ENCODE data around the gene ERV3-1.
A peak's percentile ranks its signal among the peaks of the same experiment; 100 is the strongest.
"Not testable (repeated sequence)": the region's sequence is repeated elsewhere in the genome, so short reads cannot be mapped to it uniquely, and the experiment has no call there.

The ERV3-1 gene

GRCh38 chr7:64999165-65000004 is 7.1 kb downstream of the ERV3-1 start:
- FAIRE-seq = no peak

- FAIRE-seq = no peak
Measured at GRCh38 chr7:64998865-64999164, 7.7 kb downstream of the ERV3-1 start.

DNA sequence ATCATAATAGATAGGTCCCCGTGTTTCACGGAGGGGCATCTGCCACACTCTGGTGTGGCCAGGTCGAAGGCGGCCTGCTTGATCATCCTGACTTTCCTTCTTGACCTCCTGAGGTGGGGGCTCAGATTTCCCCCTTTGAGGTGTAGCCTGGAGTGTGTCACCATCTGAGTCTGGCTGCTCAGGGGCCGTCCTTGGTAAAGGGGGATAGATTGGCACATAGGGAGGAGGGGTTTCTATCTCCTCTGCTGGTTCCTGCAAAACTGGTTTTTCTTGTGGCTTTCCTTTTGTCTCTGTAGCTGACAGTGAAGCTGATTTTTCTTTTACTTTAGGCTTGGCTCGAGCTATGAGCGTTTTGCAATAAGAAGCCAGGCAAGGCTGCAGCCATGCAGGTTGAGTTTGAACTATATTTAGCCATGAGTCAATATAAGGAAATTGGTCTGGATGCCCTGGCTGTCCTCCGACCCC is 8.5 kb downstream of the ERV3-1 start:
- FAIRE-seq = no peak

- FAIRE-seq = no peak
Measured at GRCh38 chr7:64997164-64997908, 9.2 kb downstream of the ERV3-1 start.

DNA sequence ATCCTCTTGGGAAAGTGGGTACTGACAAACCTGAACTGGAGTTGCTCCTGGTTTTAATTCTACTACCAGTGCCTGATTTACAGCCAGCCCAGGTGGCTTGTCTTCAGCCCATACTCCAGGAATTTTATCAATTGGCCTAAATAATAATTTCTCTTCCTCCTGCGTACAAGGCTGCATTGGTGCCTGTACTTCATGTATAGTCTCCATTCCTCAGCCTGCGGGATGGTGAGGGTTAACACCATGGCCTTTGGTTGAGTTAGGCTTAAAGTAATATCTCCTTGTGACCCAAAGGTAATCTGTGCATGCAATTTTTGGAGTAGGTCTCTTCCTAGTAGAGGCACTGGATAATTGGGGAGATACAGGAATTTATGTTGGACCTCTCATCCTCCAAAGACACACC is 10.2 kb downstream of the ERV3-1 start:
- FAIRE-seq = no peak

- FAIRE-seq = no peak
Measured at GRCh38 chr7:64993901-64994300, 12.6 kb downstream of the ERV3-1 start.

GRCh38 chr7:64992971-64993370 is 13.5 kb downstream of the ERV3-1 start:
- FAIRE-seq = no peak

- no peak for FAIRE-seq
Measured at GRCh38 chr7:64990936-64991335, 15.6 kb downstream of the ERV3-1 start, which contains the start of gene ZNF117. ZNF117 (minus strand) TSS chr7:64991036.

DNA sequence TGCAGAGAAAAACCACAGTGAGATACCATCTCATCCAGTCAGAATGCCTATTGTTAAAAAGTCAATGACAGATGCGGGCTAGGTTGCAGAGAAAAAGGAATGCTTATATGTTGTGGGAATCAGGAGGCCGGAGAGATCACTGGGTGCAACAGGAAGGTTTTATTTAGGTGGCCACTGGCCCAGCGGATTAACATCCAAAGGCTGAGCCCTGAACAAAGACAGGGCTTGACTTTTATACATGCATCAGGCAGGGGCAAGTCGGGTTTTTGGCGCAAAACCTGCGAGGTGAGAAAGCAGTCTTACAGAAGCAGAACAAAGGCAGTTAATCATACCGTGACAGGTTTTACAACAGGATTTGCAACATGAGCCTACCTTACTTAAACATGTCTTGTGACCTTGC is 16.3 kb downstream of the ERV3-1 start:
- no peak for FAIRE-seq

DNA sequence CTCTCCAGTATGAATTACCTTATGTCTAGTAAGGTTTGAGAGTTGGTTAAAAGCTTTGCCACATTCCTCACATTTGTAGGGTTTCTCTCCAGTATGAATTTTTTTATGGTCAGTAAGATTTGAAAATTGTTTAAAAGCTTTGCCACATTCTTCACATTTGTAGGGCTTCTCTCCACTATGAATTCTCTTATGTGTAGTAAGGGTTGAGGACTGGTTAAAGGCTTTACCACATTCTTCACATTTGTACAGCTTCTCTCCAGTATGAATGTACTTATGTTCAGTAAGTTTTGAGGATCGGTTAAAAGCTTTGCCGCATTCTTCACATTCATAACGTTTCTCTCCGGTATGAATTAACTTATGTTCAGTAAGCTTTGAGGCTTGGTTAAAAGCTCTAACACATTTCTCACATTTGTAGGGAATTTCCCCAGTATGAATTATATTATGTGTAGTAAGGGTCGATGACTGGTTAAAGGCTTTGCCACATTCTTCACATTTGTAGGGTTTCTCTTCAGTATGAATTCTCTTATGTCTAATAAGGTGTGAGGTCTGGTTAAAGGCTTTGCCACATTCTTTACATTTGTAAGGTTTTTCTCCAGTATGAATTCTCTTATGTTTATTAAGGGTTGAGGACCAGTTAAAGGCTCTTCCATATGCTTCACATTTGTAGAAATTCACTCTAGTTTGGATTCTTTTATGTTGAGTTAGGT is 27.8 kb downstream of the ERV3-1 start:
- FAIRE-seq = no peak

DNA sequence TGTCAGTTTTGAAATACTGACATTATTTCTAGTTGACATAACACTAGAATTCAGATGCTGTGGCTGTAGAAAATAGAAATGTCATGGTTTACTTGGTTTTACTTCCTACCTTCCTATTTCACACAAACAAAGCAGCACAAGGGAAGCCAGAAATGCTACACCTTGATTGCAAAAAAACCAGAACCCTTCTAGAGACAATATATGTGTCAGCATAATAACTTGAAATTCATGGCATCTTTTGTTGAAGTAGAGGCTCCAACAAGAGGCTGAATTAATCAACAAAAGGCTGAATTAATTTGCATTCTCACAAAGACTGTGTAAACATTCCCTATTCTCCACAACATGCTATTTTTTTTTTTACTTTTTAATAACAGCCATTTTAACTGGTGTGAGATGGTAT is 40.9 kb downstream of the ERV3-1 start:
- FAIRE-seq = no peak

- no peak for FAIRE-seq
Measured at GRCh38 chr7:64959072-64959747, 47.3 kb downstream of the ERV3-1 start.

DNA sequence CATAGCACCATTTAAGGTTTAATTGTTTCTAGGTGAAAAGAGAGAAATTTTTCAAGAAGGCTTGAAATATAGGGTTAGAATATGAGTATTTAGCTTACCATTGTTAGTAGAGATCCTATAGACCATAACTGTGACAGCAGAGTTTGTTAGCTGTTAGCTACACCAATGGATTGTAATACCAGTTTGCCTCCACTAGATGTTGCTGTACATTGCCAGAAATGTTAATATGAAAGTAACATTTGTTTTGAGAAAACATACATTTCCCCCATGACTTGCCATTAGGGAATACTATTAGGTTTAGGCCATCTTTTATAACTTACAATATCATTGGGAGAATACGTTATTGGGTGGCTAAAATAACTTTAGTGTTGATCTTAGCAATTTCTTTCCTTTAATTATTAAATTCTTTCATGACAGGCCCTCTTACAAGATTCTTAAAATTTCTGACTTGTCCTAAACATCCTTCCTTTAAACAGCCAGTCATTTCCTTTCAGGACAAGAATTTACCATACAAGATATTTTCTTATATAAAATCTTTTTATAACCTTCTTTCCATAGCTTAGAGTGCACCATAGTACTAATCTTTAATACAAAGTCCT is 55.1 kb downstream of the ERV3-1 start:
- FAIRE-seq = peak; percentile 97

GRCh38 chr7:64950673-64951072 is 55.8 kb downstream of the ERV3-1 start:
- FAIRE-seq = not testable (repeated sequence)

DNA sequence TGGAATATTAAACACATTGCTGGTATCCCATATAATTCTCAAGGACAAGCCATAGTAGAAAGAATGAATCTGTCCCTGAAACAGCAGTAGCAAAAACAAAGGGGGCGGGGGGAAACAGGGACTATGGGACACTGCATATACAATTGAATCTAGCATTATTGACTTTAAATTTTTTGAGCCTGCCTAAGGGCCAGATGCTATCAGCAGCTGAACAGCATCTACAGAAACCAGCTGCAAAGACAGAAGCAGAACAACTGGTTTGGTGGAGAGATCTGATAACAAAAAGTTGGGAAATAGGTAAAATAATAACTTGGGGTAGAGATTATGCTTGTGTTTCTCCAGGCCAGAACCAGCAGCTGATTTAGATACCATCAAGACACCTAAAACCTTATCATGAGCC is 57.7 kb downstream of the ERV3-1 start:
- not testable (repeated sequence) for FAIRE-seq

DNA sequence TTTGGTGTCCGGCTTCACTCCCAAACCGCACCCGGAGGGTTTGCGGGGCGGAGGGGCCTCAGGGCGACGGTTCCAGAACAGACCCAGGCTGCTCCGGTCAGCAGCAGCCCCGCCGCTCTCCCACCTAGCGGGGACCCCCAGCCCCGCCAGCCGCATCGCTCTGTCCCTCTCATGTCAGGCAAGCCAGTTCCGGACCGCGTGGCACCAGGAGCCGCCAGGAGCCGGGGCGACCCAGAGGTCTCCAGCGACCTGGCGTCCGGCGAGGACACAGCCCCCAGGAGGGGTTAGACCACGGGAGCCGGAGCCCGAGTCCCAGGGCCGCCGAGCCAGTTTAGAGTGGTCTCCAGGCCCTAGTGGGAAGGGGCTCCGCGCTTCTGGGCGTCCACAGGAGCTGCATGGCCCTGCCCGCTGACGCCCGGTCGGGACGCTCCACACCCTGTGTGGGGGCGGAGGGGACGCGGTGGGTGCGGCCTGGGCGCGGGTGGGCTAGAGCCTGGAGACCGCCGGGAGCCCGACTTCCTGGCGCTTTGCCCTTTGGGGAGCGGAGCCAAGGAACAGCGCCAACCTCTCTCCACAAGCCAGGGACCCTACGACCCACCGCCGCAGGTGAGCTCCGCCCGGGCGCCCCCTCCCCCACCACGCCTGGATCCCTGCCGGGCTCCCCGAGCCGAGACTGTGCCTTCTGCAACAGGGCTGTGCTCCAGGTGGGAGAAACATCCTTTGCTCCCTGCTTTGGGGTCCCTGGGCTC is 59.1 kb downstream of the ERV3-1 start:
- FAIRE-seq = no peak

DNA sequence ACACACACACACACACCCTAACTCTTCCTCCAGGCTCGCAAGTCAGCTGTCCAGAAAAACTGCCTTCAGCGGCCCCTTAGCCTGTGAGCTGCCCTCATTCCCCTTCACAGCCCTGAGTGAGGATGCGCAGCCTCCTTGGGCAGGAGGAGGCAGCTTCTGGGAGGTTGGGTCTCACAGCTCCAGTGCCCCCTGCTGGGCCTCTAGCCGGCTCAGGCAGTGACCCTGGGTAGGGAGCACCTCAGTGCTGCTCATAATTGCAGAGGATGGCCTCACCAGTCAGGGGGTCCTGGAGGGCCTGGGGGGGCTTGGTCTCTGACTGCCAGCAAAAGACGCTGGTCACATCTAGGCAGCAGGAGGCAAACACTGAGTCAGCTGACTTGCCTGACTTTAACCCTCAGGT is 59.7 kb downstream of the ERV3-1 start:
- FAIRE-seq = no peak

GRCh38 chr7:64945503-64946175 is 60.8 kb downstream of the ERV3-1 start:
- FAIRE-seq = no peak

DNA sequence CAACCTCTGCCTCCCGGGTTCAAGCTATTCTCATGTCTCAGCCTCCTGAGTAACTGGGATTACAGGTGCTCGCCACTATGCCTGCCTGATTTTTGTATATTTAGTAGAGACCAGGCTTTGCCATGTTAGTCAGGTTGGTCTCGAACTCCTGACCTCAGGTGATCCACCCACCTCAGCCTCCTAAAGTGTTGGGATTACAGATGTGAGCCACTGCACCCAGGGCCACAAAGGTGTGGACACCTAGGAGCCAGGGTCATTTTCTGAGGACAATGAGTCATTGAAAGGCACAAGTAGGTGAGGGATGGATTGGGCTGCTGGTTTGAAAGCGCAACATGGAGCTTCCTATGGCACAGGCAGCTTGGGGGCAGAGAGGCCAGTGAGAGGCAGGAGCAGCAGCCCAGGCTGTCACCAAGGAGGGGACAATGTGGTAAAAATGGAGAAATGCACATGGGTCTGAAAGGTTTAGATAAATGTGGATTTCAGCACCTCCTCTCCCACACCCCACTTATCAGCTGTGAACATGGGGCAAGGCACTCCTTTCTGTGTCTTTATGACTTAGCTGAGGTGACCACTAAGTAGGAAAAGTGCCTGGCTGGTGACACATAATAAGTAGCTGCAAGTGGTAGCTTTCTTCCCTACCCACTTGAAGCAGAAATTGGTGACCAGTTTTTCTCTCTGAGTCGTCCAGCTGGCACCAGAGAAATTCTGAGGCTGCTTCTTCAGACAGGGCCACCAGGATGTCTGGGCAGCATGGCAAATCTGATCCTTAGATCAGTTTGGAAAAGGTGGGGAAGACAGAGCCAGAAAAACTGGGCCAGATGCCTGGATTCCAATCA is 61.6 kb downstream of the ERV3-1 start:
- not testable (repeated sequence) for FAIRE-seq
